Activated effector memory CD4-positive, alpha-beta T cell treated with anti-CD3 and anti-CD28 coated beads, Interleukin-2, amount 50 U/mL, for 16 hours (primary cell): ENCODE measurements around the gene PGAM2.

Source experiments
- DNase-seq: peaks from one replicate; pipeline ENCODE4 v3.0.0-alpha.2; 2020

The PGAM2 gene

GRCh38 chr7:44065431-44066110 is at the start of gene PGAM2:
TSS of gene PGAM2 (minus strand) at chr7:44065567. CDS start at chr7:44065529, 38 bp downstream.
- DNase-seq = no peak

GRCh38 chr7:44114586-44115310 is 49.4 kb upstream of the PGAM2 start:
- no peak for DNase-seq

GRCh38 chr7:44113764-44114354 is 48.5 kb upstream of the PGAM2 start:
- no peak for DNase-seq

- no peak for DNase-seq
Measured at GRCh38 chr7:44112997-44113763, 47.8 kb upstream of the PGAM2 start.

GRCh38 chr7:44112231-44112996 is 47.0 kb upstream of the PGAM2 start:
- no peak for DNase-seq

- DNase-seq = no peak
Measured at GRCh38 chr7:44111761-44112160, 46.4 kb upstream of the PGAM2 start.

GRCh38 chr7:44110719-44111635 is 45.6 kb upstream of the PGAM2 start:
- no peak for DNase-seq

- DNase-seq = no peak
Measured at GRCh38 chr7:44109991-44110390, 44.6 kb upstream of the PGAM2 start.

- DNase-seq = no peak
Measured at GRCh38 chr7:44108768-44109750, 43.7 kb upstream of the PGAM2 start.

- no peak for DNase-seq
Measured at GRCh38 chr7:44107961-44108767, 42.8 kb upstream of the PGAM2 start.

- DNase-seq = no peak
Measured at GRCh38 chr7:44107116-44107960, 42.0 kb upstream of the PGAM2 start.

GRCh38 chr7:44106311-44107065 is 41.1 kb upstream of the PGAM2 start:
- DNase-seq = no peak

GRCh38 chr7:44105832-44106231 is 40.5 kb upstream of the PGAM2 start:
- no peak for DNase-seq

- DNase-seq = no peak
Measured at GRCh38 chr7:44104860-44105771, 39.7 kb upstream of the PGAM2 start.

GRCh38 chr7:44103923-44104859 is 38.8 kb upstream of the PGAM2 start, which contains the start of gene AEBP1:
TSS of gene AEBP1 (plus strand) at chr7:44104345. CDS start at chr7:44104666, 321 bp downstream.
- DNase-seq = no peak
